DND-41 (cell line): ENCODE results near the gene DOCK8.

Experiments
- EZH2 ChIP-seq: IDR thresholded peaks from 3 replicates; pipeline ENCODE4 v1.6.1; 2012; ENCODE audit warnings: borderline replicate concordance, low read depth, mild to moderate bottlenecking, moderate library complexity, low read length, inconsistent platforms; ENCODE audit not compliant: severe bottlenecking
- TF ChIP-seq, protein P1 (sequence below): IDR thresholded peaks from 2 replicates; pipeline ENCODE4 v1.5.1; 2012; ENCODE audit warnings: borderline replicate concordance, low read length, moderate library complexity, mild to moderate bottlenecking; ENCODE audit not compliant: poor library complexity, severe bottlenecking; ENCODE audit errors: extremely low read depth

DNA sequence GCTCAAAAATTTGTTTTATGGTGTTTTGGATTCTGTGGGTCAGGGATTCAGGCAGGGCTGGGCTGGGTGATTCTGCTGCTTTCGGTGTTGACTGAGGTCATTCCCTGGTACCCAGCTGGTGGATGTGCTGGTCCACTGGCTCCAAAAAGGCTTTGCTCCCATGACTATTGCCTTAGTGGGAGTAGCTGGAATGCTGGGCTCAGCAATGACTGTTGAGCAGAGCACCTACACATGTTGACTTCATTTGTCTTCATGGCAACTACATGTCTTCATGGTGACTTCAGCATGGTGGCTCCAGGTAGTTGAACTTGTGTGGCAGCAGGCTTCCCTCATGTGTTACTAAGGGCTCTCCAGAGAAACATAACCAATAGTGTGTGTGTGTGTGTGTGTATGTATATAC is 297.2 kb downstream of the DOCK8 start:
- TF ChIP-seq, protein P1, sequence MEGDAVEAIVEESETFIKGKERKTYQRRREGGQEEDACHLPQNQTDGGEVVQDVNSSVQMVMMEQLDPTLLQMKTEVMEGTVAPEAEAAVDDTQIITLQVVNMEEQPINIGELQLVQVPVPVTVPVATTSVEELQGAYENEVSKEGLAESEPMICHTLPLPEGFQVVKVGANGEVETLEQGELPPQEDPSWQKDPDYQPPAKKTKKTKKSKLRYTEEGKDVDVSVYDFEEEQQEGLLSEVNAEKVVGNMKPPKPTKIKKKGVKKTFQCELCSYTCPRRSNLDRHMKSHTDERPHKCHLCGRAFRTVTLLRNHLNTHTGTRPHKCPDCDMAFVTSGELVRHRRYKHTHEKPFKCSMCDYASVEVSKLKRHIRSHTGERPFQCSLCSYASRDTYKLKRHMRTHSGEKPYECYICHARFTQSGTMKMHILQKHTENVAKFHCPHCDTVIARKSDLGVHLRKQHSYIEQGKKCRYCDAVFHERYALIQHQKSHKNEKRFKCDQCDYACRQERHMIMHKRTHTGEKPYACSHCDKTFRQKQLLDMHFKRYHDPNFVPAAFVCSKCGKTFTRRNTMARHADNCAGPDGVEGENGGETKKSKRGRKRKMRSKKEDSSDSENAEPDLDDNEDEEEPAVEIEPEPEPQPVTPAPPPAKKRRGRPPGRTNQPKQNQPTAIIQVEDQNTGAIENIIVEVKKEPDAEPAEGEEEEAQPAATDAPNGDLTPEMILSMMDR, result no peak
- TF ChIP-seq EZH2, result no peak
